Breast epithelium (tissue), 4 donors: ENCODE data around the gene HDGF. TPM values are rescaled to one million over a fixed set of nuclear protein-coding genes. Genes with fewer than 3 reads are reported as not detected.

Experiments used
- DNase-seq, 2 donors: peaks; one replicate each; pipeline ENCODE4 v3.0.0-alpha.2; 2019; ENCODE audit warnings: low spot score in 2 of 2
- H3K27ac ChIP-seq, 2 donors: fragments of 200-600 bp; sonication (generic) in 1 of 2; one replicate each; pipeline ENCODE4 v1.5.1; 2016 to 2019; ENCODE audit warnings: mild to moderate bottlenecking in 1 of 2
- H3K27me3 ChIP-seq, 2 donors: fragments of 200-600 bp; sonication (generic) in 1 of 2; one replicate each; pipeline versions ENCODE4 v1.5.1 to v1.6.0; 2017 to 2019; ENCODE audit warnings: control low read depth in 1 of 2, mild to moderate bottlenecking in 1 of 2
- H3K36me3 ChIP-seq: fragments of 200-600 bp; one replicate; pipeline ENCODE4 v1.5.1; 2019
- H3K4me1 ChIP-seq, 2 donors: fragments of 200-600 bp; sonication (generic); one replicate each; pipeline ENCODE4 v1.5.1; 2016 to 2019; ENCODE audit warnings: control low read depth in 1 of 2
- H3K4me3 ChIP-seq, 3 donors: fragments of 200-600 bp; sonication (generic); 1 replicate in 2 of 3; 2 replicates in 1 of 3; pipeline ENCODE4 v1.5.1; 2016 to 2019; ENCODE audit warnings: mild to moderate bottlenecking in 3 of 3, moderate library complexity in 2 of 3
- H3K9me3 ChIP-seq, 2 donors: fragments of 200-600 bp; sonication (generic) in 1 of 2; one replicate each; pipeline ENCODE4 v1.5.1; 2016 to 2019; ENCODE audit warnings: control low read depth in 1 of 2
- CTCF ChIP-seq, 3 donors: fragments of 450-650 bp; IDR thresholded peaks; one replicate each; pipeline ENCODE4 v1.5.1; 2016 to 2017; ENCODE audit warnings: antibody characterized with exemption in 3 of 3, mild to moderate bottlenecking in 3 of 3, moderate library complexity in 3 of 3
- POLR2A ChIP-seq: fragments of 450-650 bp; IDR thresholded peaks from one replicate; pipeline ENCODE4 v1.6.1; 2016; ENCODE audit warnings: antibody characterized with exemption, mild to moderate bottlenecking, moderate library complexity
- POLR2AphosphoS5 ChIP-seq, 3 donors: sonication (generic); formaldehyde crosslinking; IDR thresholded peaks; one replicate each; pipeline ENCODE4 v1.6.1; 2017; ENCODE audit warnings: antibody characterized with exemption in 3 of 3
- intact Hi-C: fragments of 100-400 bp; cut with DNase I; formaldehyde crosslinking; loops from one replicate; pipeline ENCODE4 v1.15.1; 2023; ENCODE audit warnings: low total_unique reads
- total RNA-seq, 3 donors: library from RNA; depleted of rRNA; stranded (reverse); fragments of >200 nt; gene quantifications; one replicate each; pipeline ENCODE4 v1.1.0, GENCODE V29; 2016

Gene HDGF
- total RNA-seq, 3 donors from 2014 or later = 133 to 178 (median 173) TPM

- Histone ChIP-seq H3K36me3 (no peaks in the 10 kb centered on the region), H3K27me3 (no peaks in the 10 kb centered on the region), H3K4me1 (peaks cover 8 to 30% of the 10 kb centered on the region in 2 donors), H3K27ac (peak overlapping the region; percentile 100), H3K4me3 (peak overlapping the region in 2 of 3 donors; percentile 87 to 95), H3K9me3 (no peaks in the 10 kb centered on the region)
- TF ChIP-seq CTCF (IDR thresholded peaks at IDR 0.05) = no peak
- TF ChIP-seq POLR2AphosphoS5 (IDR thresholded peaks at IDR 0.05) = no peak
- no peak for TF ChIP-seq POLR2A
- no peak for DNase-seq
- intact Hi-C loops = loop anchor here (2.0 kb wide), 1 partner anchor 67 kb away; no protein-coding TSS in a partner anchor
Observed at GRCh38 chr1:156745881-156746280, 5.6 kb downstream of the HDGF start.

DNA sequence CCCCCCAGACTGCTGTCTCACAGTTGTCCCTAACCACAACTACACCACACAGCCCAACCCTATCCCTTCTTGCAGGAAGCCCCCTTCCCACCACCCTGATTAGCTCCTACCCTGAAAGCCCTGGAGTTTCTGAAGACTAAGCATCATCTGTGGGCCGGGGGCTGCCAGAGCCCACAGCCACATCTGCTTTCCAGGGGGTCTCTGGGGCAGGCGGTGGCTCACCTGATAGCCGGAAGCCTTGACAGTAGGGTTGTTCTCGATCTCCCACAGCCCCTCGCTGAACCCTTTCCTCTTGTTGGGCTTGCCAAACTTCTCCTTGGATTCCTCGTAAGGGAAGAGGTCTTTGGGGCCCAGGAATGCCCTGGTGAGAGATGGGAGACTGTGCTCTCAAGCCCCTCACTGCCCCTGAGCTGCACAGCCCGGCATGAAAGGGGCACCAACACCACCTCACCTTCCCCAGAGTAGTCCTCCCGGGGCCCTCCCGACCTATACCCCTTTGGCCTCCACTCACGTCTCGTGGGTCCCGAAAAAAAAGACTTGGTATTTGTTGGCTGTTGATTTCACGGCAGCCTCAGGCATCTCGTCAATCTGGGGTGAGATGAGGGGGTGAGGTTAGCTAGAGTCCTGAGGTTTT lies 6.6 kb downstream of the HDGF start:
- DNase-seq = no peak
- H3K4me3 ChIP-seq = no peak overlapping the region
- H3K27me3 ChIP-seq = no peaks in the 10 kb centered on the region
- intact Hi-C loops = no loop called here
- no peaks in the 10 kb centered on the region for H3K36me3 ChIP-seq
- no peaks in the 10 kb centered on the region for H3K9me3 ChIP-seq
- no peak for TF ChIP-seq POLR2A
- TF ChIP-seq POLR2AphosphoS5 (IDR thresholded peaks at IDR 0.05) = no peak
- no peak for TF ChIP-seq CTCF (IDR thresholded peaks at IDR 0.05)
- peak overlapping the region; percentile 100 for H3K27ac ChIP-seq
- H3K4me1 ChIP-seq = peaks cover 8 to 31% of the 10 kb centered on the region in 2 donors

DNA sequence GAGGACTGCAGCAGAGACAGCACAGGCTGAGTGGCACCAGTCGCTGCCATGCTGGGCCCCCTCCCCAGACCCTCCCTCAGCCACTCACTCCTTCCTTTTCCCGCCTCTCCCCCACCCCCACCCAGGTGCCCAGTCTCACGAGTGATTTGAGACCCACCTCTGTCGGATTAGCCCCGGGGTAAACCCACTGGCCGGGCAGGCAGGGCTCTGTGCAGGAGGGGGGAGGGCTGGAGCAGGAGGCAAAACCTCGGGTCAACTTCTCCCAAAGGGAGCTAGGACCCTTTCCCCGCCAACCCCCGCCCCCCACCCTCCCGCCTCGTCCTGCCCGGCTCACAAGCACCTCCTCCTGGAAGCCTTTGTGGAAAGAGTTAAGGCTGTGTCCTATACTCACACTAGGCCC lies 7.1 kb downstream of the HDGF start:
- TF ChIP-seq POLR2AphosphoS5 (IDR thresholded peaks at IDR 0.05) (no peak), POLR2A (no peak), CTCF (IDR thresholded peaks at IDR 0.05) (no peak)
- peak overlapping the region; percentile 100 for H3K27ac ChIP-seq
- DNase-seq = no peak
- H3K9me3 ChIP-seq = no peaks in the 10 kb centered on the region
- H3K4me3 ChIP-seq = no peak overlapping the region
- no peaks in the 10 kb centered on the region for H3K27me3 ChIP-seq
- peaks cover 8 to 28% of the 10 kb centered on the region in 2 donors for H3K4me1 ChIP-seq
- intact Hi-C loops = no loop called here
- no peaks in the 10 kb centered on the region for H3K36me3 ChIP-seq

- no peak for DNase-seq
- intact Hi-C loops = no loop called here
- Histone ChIP-seq H3K4me3 (no peak overlapping the region), H3K4me1 (peaks cover 7 to 22% of the 10 kb centered on the region in 2 donors), H3K27ac (peak overlapping the region; percentile 100), H3K27me3 (no peaks in the 10 kb centered on the region), H3K9me3 (no peaks in the 10 kb centered on the region), H3K36me3 (no peaks in the 10 kb centered on the region)
- TF ChIP-seq CTCF (IDR thresholded peaks at IDR 0.05) (no peak), POLR2AphosphoS5 (IDR thresholded peaks at IDR 0.05) (no peak), POLR2A (no peak)
Observed at GRCh38 chr1:156743367-156744302, 7.8 kb downstream of the HDGF start.

- intact Hi-C loops = no loop called here
- H3K36me3 ChIP-seq = no peaks in the 10 kb centered on the region
- peaks cover 2 to 15% of the 10 kb centered on the region in 2 donors for H3K4me1 ChIP-seq
- H3K27me3 ChIP-seq = no peaks in the 10 kb centered on the region
- DNase-seq = no peak
- no peak overlapping the region for H3K4me3 ChIP-seq
- no peaks in the 10 kb centered on the region for H3K9me3 ChIP-seq
- TF ChIP-seq POLR2A (no peak), POLR2AphosphoS5 (IDR thresholded peaks at IDR 0.05) (no peak), CTCF (IDR thresholded peaks at IDR 0.05) (no peak)
- peak overlapping the region in 1 of 2 donors; percentile 23 for H3K27ac ChIP-seq
Observed at GRCh38 chr1:156742801-156743200, 8.7 kb downstream of the HDGF start.
